ENCODE measurements around the gene SYNPR.

The SYNPR gene

GRCh38 chr3:63477494-63478129 lies 199.5 kb downstream of the SYNPR start:
- Histone ChIP-seq H3K27me3 (ENCODE audit: insufficient read depth, poor library complexity, severe bottlenecking) (no peaks in the 10 kb centered on the region), H3K4me3 (replicated peaks; ENCODE audit: insufficient read depth, low read length) (no peak overlapping the region), H3K27ac (replicated peaks) (no peak overlapping the region)
- DNase-seq (ENCODE audit: low read depth in 1 of 2, low spot score in 1 of 2): no peak
- no peak for TF ChIP-seq CTCF (IDR thresholded peaks at IDR 0.05; ENCODE audit: insufficient read depth, low read length)
- TF ChIP-seq POLR2AphosphoS5 (IDR thresholded peaks at IDR 0.05; ENCODE audit: low read depth): no peak
- no peak for TF ChIP-seq SPI1 (IDR thresholded peaks at IDR 0.05; ENCODE audit: borderline replicate concordance, low read depth)
- TF ChIP-seq, protein P1, sequence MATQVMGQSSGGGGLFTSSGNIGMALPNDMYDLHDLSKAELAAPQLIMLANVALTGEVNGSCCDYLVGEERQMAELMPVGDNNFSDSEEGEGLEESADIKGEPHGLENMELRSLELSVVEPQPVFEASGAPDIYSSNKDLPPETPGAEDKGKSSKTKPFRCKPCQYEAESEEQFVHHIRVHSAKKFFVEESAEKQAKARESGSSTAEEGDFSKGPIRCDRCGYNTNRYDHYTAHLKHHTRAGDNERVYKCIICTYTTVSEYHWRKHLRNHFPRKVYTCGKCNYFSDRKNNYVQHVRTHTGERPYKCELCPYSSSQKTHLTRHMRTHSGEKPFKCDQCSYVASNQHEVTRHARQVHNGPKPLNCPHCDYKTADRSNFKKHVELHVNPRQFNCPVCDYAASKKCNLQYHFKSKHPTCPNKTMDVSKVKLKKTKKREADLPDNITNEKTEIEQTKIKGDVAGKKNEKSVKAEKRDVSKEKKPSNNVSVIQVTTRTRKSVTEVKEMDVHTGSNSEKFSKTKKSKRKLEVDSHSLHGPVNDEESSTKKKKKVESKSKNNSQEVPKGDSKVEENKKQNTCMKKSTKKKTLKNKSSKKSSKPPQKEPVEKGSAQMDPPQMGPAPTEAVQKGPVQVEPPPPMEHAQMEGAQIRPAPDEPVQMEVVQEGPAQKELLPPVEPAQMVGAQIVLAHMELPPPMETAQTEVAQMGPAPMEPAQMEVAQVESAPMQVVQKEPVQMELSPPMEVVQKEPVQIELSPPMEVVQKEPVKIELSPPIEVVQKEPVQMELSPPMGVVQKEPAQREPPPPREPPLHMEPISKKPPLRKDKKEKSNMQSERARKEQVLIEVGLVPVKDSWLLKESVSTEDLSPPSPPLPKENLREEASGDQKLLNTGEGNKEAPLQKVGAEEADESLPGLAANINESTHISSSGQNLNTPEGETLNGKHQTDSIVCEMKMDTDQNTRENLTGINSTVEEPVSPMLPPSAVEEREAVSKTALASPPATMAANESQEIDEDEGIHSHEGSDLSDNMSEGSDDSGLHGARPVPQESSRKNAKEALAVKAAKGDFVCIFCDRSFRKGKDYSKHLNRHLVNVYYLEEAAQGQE (IDR thresholded peaks at IDR 0.05; ENCODE audit: insufficient replicate concordance, low read depth): no peak
- no peak for TF ChIP-seq GABPA (IDR thresholded peaks at IDR 0.05; ENCODE audit: low read depth)

- DNase-seq (ENCODE audit: low read depth in 1 of 2, low spot score in 1 of 2): no peak
- no peak overlapping the region for H3K27ac ChIP-seq (replicated peaks)
- H3K4me3 ChIP-seq (replicated peaks; ENCODE audit: insufficient read depth, low read length): no peak overlapping the region
- TF ChIP-seq GABPA (IDR thresholded peaks at IDR 0.05; ENCODE audit: low read depth) (no peak), SPI1 (IDR thresholded peaks at IDR 0.05; ENCODE audit: borderline replicate concordance, low read depth) (no peak), CTCF (IDR thresholded peaks at IDR 0.05; ENCODE audit: insufficient read depth, low read length) (no peak), POLR2AphosphoS5 (IDR thresholded peaks at IDR 0.05; ENCODE audit: low read depth) (no peak)
- TF ChIP-seq, protein P1 (IDR thresholded peaks at IDR 0.05; ENCODE audit: insufficient replicate concordance, low read depth): no peak
- no peaks in the 10 kb centered on the region for H3K27me3 ChIP-seq (ENCODE audit: insufficient read depth, poor library complexity, severe bottlenecking)
These were observed 201.0 kb downstream of the SYNPR start for GRCh38 chr3:63478990-63479660.

GRCh38 chr3:63479661-63480035 lies 201.5 kb downstream of the SYNPR start:
- no peaks in the 10 kb centered on the region for H3K27me3 ChIP-seq (ENCODE audit: insufficient read depth, poor library complexity, severe bottlenecking)
- DNase-seq (ENCODE audit: low read depth in 1 of 2, low spot score in 1 of 2): no peak
- TF ChIP-seq CTCF (IDR thresholded peaks at IDR 0.05; ENCODE audit: insufficient read depth, low read length) (no peak), GABPA (IDR thresholded peaks at IDR 0.05; ENCODE audit: low read depth) (no peak), POLR2AphosphoS5 (IDR thresholded peaks at IDR 0.05; ENCODE audit: low read depth) (no peak), SPI1 (IDR thresholded peaks at IDR 0.05; ENCODE audit: borderline replicate concordance, low read depth) (no peak)
- TF ChIP-seq, protein P1 (IDR thresholded peaks at IDR 0.05; ENCODE audit: insufficient replicate concordance, low read depth): no peak
- no peak overlapping the region for H3K27ac ChIP-seq (replicated peaks)
- H3K4me3 ChIP-seq (replicated peaks; ENCODE audit: insufficient read depth, low read length): no peak overlapping the region

All from HL-60 (cell line).